A673 (cell line): ENCODE results near the gene SHC1. TPM values are rescaled to one million over a fixed set of nuclear protein-coding genes. Genes with fewer than 3 reads are reported as not detected.

Experiments
- BruUV-seq: library from RNA; stranded (reverse); fragments of 400-500 nt; replicated peaks from 2 replicates; lab custom pipeline; 2021; lab: Mats Ljungman, UMichigan
- CTCF ChIA-PET: fragments of 300-600 bp; sonication (Branson Sonifier 250); formaldehyde crosslinking; loops from one replicate; lab custom pipeline; 2022; ENCODE audit warnings: antibody characterized with exemption; lab: Charles Lee
- POLR2A ChIA-PET: fragments of 300-600 bp; sonication (Branson Sonifier 250); formaldehyde crosslinking; loops from one replicate; lab custom pipeline; 2022; ENCODE audit warnings: antibody characterized with exemption; ENCODE audit not compliant: low non-redundant PET; lab: Charles Lee
- DNase-seq: peaks from one replicate; pipeline ENCODE4 v3.0.0-alpha.2; 2015; ENCODE audit warnings: low spot score
- H3K27ac ChIP-seq: fragments of 200-600 bp; sonication (generic); 2 replicates; pipeline ENCODE4 v1.5.1; 2016; ENCODE audit warnings: mixed run types, low read depth, mild to moderate bottlenecking, mixed read lengths, antibody characterized with exemption, low read length; ENCODE audit not compliant: poor library complexity, severe bottlenecking
- H3K27me3 ChIP-seq: fragments of 200-600 bp; sonication (generic); replicated peaks from 2 replicates; pipeline ENCODE4 v1.6.1; 2017; ENCODE audit warnings: mixed run types, low read depth, mild to moderate bottlenecking, mixed read lengths, antibody characterized with exemption, low read length; ENCODE audit not compliant: insufficient read depth, poor library complexity
- H3K36me3 ChIP-seq: fragments of 200-600 bp; sonication (generic); 2 replicates; pipeline ENCODE4 v1.6.1; 2016; ENCODE audit warnings: mixed run types, mild to moderate bottlenecking, mixed read lengths, antibody characterized with exemption, low read length; ENCODE audit not compliant: insufficient read depth, poor library complexity, severe bottlenecking
- H3K4me1 ChIP-seq: fragments of 200-600 bp; sonication (generic); 2 replicates; pipeline ENCODE4 v1.6.1; 2017; ENCODE audit warnings: mixed run types, mild to moderate bottlenecking, mixed read lengths, antibody characterized with exemption, low read length; ENCODE audit not compliant: insufficient read depth, poor library complexity, severe bottlenecking
- H3K4me3 ChIP-seq: fragments of 200-600 bp; sonication (generic); 2 replicates; pipeline ENCODE4 v1.5.1; 2016; ENCODE audit warnings: low read depth, mixed run types, mild to moderate bottlenecking, mixed read lengths, low read length; ENCODE audit not compliant: poor library complexity, severe bottlenecking
- H3K9me3 ChIP-seq: fragments of 200-600 bp; sonication (generic); 2 replicates; pipeline ENCODE4 v1.6.1; 2016; ENCODE audit warnings: mixed run types, low read depth, mild to moderate bottlenecking, mixed read lengths, antibody characterized with exemption, low read length; ENCODE audit not compliant: poor library complexity, severe bottlenecking
- EZH2 ChIP-seq: fragments of 200-600 bp; sonication (generic); IDR thresholded peaks from 2 replicates; pipeline ENCODE4 v1.6.1; 2017; ENCODE audit warnings: borderline replicate concordance, low read depth, mild to moderate bottlenecking, mixed read lengths, antibody characterized with exemption, low read length; ENCODE audit not compliant: poor library complexity, severe bottlenecking
- intact Hi-C: fragments of 100-400 bp; cut with micrococcal nuclease; formaldehyde crosslinking; loops from one replicate; pipeline ENCODE4 v1.10.0; 2022; ENCODE audit not compliant: unreplicated experiment
- total RNA-seq: library from RNA; stranded (reverse); gene quantifications from 2 replicates; pipeline ENCODE4 v1.2.3, GENCODE V29; 2021
- TF ChIP-seq, protein P1 (sequence below): fragments of 300-800, 200-600 bp; sonication (generic); conservative IDR thresholded peaks from 2 replicates; pipeline ENCODE4 v1.5.1; 2017; ENCODE audit warnings: low read depth, mild to moderate bottlenecking, antibody characterized with exemption, low read length, moderate library complexity, mixed read lengths

Gene SHC1
- total RNA-seq, 1 experiment from 2014 or later, result 204 TPM

GRCh38 chr1:154974808-154975408 is 4.4 kb upstream of the SHC1 start:
- intact Hi-C loops, result no loop called here
- TF ChIP-seq, protein P1, sequence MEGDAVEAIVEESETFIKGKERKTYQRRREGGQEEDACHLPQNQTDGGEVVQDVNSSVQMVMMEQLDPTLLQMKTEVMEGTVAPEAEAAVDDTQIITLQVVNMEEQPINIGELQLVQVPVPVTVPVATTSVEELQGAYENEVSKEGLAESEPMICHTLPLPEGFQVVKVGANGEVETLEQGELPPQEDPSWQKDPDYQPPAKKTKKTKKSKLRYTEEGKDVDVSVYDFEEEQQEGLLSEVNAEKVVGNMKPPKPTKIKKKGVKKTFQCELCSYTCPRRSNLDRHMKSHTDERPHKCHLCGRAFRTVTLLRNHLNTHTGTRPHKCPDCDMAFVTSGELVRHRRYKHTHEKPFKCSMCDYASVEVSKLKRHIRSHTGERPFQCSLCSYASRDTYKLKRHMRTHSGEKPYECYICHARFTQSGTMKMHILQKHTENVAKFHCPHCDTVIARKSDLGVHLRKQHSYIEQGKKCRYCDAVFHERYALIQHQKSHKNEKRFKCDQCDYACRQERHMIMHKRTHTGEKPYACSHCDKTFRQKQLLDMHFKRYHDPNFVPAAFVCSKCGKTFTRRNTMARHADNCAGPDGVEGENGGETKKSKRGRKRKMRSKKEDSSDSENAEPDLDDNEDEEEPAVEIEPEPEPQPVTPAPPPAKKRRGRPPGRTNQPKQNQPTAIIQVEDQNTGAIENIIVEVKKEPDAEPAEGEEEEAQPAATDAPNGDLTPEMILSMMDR, result no peak
- no peak for TF ChIP-seq EZH2
- CTCF ChIA-PET, result no interaction called here
- POLR2A ChIA-PET, result no interaction called here
- Histone ChIP-seq H3K27me3 (no peaks in the 10 kb centered on the region), H3K27ac (peak overlapping the region; percentile 96), H3K4me1 (peaks cover 46% of the 10 kb centered on the region), H3K4me3 (peak overlapping the region; percentile 59), H3K9me3 (no peaks in the 10 kb centered on the region), H3K36me3 (peaks cover 29% of the 10 kb centered on the region)
- peak; percentile 98 for DNase-seq
- BruUV-seq, result TSS peak; percentile 67

- no peaks in the 10 kb centered on the region for H3K27me3 ChIP-seq
- peaks cover 48% of the 10 kb centered on the region for H3K4me1 ChIP-seq
- DNase-seq, result peak; percentile 100
- H3K36me3 ChIP-seq, result peaks cover 23% of the 10 kb centered on the region
- H3K4me3 ChIP-seq, result peak within 1 kb of the TSS; percentile 59
- intact Hi-C loops, result no loop called here
- POLR2A ChIA-PET, result interaction anchor here (0.6 to 0.7 kb wide), 2 partner anchors 169 to 407 kb away, joined by 3 to 23 read pairs; partner anchors contain the start of gene CHRNB2
- BruUV-seq, result no TSS peak
- TF ChIP-seq EZH2, result no peak
- TF ChIP-seq, protein P1, result no peak
- no peaks in the 10 kb centered on the region for H3K9me3 ChIP-seq
- peak within 1 kb of the TSS; percentile 96 for H3K27ac ChIP-seq
- CTCF ChIA-PET, result interaction anchor here (0.9 to 1.1 kb wide), 4 partner anchors 11 to 77 kb away, joined by 4 to 6 read pairs (median 4); partner anchors contain the start of gene PYGO2
Observed at GRCh38 chr1:154974102-154974807, 3.7 kb upstream of the SHC1 start, which contains the start of gene CKS1B. TSS of gene CKS1B (plus strand) at chr1:154974681. CDS start at chr1:154974746, 65 bp downstream.

DNA sequence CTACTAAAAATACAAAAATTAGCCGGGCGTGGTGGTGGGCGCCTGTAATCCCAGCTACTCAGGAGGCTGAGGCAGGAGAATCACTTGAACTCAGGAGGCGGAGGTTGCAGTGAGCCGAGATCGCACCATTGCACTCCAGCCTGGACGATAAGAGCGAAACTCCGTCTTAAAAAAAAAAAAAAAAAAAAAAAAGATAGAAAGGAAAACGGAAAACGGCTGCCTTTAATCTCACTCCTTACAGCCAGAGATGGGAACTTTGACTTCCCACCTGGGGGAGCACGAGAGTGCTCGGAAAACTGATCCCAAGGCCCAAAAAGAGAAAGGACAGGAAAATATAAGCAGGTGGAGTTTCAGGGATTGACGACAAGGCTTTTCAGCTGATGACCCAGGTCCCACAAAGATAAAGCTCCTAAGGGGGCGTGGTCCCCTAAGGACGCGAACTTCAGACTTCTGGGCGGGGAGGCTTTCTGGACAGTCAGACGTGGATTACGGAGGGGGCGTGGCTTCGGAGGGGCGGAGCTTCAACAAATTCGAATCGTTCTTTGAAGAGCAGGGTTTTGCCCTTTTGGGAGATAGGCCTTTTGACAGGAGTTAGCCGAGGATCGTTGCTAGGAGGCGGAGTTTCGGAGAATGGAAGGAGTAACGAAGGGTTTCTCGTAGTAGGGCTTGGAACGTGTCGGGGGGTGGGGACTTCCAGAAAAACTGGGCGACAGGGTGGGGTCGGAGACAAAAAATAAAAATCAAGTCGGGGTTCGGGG is 3.0 kb upstream of the SHC1 start:
- H3K4me1 ChIP-seq, result peaks cover 55% of the 10 kb centered on the region
- peaks cover 20% of the 10 kb centered on the region for H3K36me3 ChIP-seq
- no peaks in the 10 kb centered on the region for H3K9me3 ChIP-seq
- BruUV-seq, result TSS peak; percentile 43
- intact Hi-C loops, result no loop called here
- POLR2A ChIA-PET, result interaction anchor here (0.6 to 0.7 kb wide), 3 partner anchors 9 to 406 kb away, joined by 3 to 23 read pairs (median 3); partner anchors contain the start of gene CHRNB2
- CTCF ChIA-PET, result interaction anchor here (0.9 to 1.1 kb wide), 4 partner anchors 12 to 77 kb away, joined by 4 to 6 read pairs (median 4); partner anchors contain the start of gene PYGO2
- peak; percentile 97 for DNase-seq
- peak overlapping the region; percentile 59 for H3K4me3 ChIP-seq
- no peaks in the 10 kb centered on the region for H3K27me3 ChIP-seq
- peak overlapping the region; percentile 96 for H3K27ac ChIP-seq
- TF ChIP-seq, protein P1, result peak; percentile 41; the same call in 1 of the 2 replicates
- no peak for TF ChIP-seq EZH2
